Measurements from ENCODE around the gene GPANK1. TPM values are rescaled to one million over a fixed set of nuclear protein-coding genes. Genes with fewer than 3 reads are reported as not detected.

GPANK1 gene
- total and polyA plus RNA-seq, 2 of the 13 experiments (the other 11 are each of a cell fraction or from before 2014, with no cell fraction given), result 15.4 to 22.8 TPM

- TF ChIP-seq, protein P1, sequence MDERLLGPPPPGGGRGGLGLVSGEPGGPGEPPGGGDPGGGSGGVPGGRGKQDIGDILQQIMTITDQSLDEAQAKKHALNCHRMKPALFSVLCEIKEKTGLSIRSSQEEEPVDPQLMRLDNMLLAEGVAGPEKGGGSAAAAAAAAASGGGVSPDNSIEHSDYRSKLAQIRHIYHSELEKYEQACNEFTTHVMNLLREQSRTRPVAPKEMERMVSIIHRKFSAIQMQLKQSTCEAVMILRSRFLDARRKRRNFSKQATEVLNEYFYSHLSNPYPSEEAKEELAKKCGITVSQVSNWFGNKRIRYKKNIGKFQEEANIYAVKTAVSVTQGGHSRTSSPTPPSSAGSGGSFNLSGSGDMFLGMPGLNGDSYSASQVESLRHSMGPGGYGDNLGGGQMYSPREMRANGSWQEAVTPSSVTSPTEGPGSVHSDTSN (CRISPR knock-in tag; IDR thresholded peaks at IDR 0.05), result no peak
- TF ChIP-seq BHLHE40 (IDR thresholded peaks at IDR 0.05; ENCODE audit: low read length), result no peak
- TF ChIP-seq, protein P2, sequence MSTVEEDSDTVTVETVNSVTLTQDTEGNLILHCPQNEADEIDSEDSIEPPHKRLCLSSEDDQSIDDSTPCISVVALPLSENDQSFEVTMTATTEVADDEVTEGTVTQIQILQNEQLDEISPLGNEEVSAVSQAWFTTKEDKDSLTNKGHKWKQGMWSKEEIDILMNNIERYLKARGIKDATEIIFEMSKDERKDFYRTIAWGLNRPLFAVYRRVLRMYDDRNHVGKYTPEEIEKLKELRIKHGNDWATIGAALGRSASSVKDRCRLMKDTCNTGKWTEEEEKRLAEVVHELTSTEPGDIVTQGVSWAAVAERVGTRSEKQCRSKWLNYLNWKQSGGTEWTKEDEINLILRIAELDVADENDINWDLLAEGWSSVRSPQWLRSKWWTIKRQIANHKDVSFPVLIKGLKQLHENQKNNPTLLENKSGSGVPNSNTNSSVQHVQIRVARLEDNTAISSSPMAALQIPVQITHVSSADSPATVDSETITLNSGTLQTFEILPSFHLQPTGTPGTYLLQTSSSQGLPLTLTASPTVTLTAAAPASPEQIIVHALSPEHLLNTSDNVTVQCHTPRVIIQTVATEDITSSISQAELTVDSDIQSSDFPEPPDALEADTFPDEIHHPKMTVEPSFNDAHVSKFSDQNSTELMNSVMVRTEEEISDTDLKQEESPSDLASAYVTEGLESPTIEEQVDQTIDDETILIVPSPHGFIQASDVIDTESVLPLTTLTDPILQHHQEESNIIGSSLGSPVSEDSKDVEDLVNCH (CRISPR knock-in tag; IDR thresholded peaks at IDR 0.05), result no peak
- TF ChIP-seq ARHGAP35 (CRISPR knock-in tag; IDR thresholded peaks at IDR 0.05; ENCODE audit: borderline replicate concordance), result peak; percentile 87; the same call in 1 of the 2 replicates
- TF ChIP-seq USF2 (IDR thresholded peaks at IDR 0.05; ENCODE audit: low read depth, low read length), result no peak
- TF ChIP-seq USF2 (CRISPR knock-in tag; IDR thresholded peaks at IDR 0.05; ENCODE audit: borderline replicate concordance), result 0 out of 2 replicates have a peak, but pooled peaks have one; percentile 6
- TF ChIP-seq ZNF260 (CRISPR knock-in tag; IDR thresholded peaks at IDR 0.05; ENCODE audit: borderline replicate concordance, low read depth), result 0 out of 2 replicates have a peak, but pooled peaks have one; percentile 76
- peak; percentile 81 for TF ChIP-seq MEIS2 (CRISPR knock-in tag; IDR thresholded peaks at IDR 0.05)
- TF ChIP-seq ZNF101 (CRISPR knock-in tag; IDR thresholded peaks at IDR 0.05; ENCODE audit: borderline replicate concordance, low read depth), result 0 out of 2 replicates have a peak, but pooled peaks have one; percentile 18
- no peak; the same call in 1 of the 2 replicates for TF ChIP-seq ZNF382 (CRISPR knock-in tag; IDR thresholded peaks at IDR 0.05; ENCODE audit: borderline replicate concordance)
- TF ChIP-seq SMAD3 (CRISPR knock-in tag; IDR thresholded peaks at IDR 0.05), result no peak
- TF ChIP-seq WIZ (CRISPR knock-in tag; IDR thresholded peaks at IDR 0.05), result peak; percentile 88; the same call in 1 of the 2 replicates
- TF ChIP-seq DR1 (CRISPR knock-in tag; IDR thresholded peaks at IDR 0.05), result peak; percentile 50; the same call in 1 of the 2 replicates
- peak; percentile 97 for TF ChIP-seq ERF (CRISPR knock-in tag; IDR thresholded peaks at IDR 0.05)
- TF ChIP-seq ZNF83 (CRISPR knock-in tag; IDR thresholded peaks at IDR 0.05; ENCODE audit: borderline replicate concordance), result peak; percentile 86; the same call in 1 of the 2 replicates
- TF ChIP-seq HNRNPUL1 (IDR thresholded peaks at IDR 0.05; ENCODE audit: low read depth, low read length), result 0 out of 2 replicates have a peak, but pooled peaks have one; percentile 56
- TF ChIP-seq, protein P3, sequence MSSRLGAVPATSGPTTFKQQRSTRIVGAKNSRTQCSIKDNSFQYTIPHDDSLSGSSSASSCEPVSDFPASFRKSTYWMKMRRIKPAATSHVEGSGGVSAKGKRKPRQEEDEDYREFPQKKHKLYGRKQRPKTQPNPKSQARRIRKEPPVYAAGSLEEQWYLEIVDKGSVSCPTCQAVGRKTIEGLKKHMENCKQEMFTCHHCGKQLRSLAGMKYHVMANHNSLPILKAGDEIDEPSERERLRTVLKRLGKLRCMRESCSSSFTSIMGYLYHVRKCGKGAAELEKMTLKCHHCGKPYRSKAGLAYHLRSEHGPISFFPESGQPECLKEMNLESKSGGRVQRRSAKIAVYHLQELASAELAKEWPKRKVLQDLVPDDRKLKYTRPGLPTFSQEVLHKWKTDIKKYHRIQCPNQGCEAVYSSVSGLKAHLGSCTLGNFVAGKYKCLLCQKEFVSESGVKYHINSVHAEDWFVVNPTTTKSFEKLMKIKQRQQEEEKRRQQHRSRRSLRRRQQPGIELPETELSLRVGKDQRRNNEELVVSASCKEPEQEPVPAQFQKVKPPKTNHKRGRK (CRISPR knock-in tag; IDR thresholded peaks at IDR 0.05), result 0 out of 2 replicates have a peak, but pooled peaks have one; percentile 78
- TF ChIP-seq, protein P4, sequence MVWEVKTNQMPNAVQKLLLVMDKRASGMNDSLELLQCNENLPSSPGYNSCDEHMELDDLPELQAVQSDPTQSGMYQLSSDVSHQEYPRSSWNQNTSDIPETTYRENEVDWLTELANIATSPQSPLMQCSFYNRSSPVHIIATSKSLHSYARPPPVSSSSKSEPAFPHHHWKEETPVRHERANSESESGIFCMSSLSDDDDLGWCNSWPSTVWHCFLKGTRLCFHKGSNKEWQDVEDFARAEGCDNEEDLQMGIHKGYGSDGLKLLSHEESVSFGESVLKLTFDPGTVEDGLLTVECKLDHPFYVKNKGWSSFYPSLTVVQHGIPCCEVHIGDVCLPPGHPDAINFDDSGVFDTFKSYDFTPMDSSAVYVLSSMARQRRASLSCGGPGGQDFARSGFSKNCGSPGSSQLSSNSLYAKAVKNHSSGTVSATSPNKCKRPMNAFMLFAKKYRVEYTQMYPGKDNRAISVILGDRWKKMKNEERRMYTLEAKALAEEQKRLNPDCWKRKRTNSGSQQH (CRISPR knock-in tag; IDR thresholded peaks at IDR 0.05; ENCODE audit: low read depth), result no peak
- TF ChIP-seq ZNF431 (CRISPR knock-in tag; IDR thresholded peaks at IDR 0.05; ENCODE audit: borderline replicate concordance, low read depth), result no peak; the same call in 1 of the 2 replicates
Observed at GRCh38 chr6:31660381-31661261, 4.2 kb downstream of the GPANK1 start, which contains the start of gene C6orf47 (continued).

Measured in HepG2 (cell line).